ENCODE data around the gene REPIN1.

Gene REPIN1

DNA sequence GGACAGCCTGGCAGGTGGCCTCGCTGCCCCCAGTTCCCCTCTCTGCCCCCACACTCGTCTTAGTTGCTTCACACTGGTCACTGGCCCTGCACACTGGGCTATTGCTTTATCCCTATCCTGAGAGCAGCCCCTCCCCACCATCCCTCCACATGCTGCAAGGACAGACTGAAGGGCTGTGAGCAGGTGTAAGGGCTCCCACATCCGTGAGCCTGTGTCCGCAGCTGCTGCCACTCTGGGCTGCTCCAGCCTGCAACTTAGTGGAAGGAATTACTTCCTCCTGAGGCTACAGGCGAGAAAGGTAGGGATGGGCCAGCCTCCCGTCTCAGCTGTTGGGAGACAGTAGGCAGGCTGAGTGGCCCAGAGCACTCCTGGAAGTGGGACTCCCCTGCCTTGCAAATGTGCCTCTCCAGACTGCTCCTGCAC lies 31.0 kb upstream of the REPIN1 start:
- no peak for DNase-seq

DNA sequence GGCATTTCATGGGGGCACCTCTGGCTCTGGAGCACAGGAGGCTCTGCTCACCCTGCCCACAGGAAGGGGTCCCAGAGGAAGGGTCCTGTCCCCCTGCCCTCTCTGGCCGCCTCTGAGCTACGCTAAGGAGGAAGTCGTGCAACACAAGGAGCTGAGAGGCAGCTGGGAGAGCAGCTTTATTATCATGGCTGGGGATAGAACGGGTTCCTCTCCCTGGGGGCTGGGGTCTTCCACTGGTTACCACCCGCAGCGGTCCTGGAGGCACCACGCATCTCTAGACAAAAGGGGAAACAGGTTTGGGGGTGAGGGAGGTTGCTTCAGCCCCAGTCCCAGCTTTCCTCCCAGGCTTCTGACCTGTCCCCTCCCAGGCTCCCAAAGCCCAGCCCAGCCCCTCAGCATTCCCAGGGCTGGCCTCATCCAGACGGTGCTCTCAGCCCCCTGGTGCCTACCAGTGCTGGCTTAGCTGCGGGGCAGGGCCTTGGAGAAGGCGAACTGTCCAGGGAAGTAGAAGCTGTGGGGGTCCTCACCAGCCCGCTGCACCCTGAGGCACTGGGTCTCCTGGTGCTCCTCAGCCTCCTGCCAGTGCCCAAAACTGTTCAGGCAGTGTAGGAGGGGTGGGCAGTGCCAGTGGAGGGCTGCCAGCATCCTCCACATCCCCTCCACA lies 30.3 kb upstream of the REPIN1 start:
- DNase-seq: no peak

DNA sequence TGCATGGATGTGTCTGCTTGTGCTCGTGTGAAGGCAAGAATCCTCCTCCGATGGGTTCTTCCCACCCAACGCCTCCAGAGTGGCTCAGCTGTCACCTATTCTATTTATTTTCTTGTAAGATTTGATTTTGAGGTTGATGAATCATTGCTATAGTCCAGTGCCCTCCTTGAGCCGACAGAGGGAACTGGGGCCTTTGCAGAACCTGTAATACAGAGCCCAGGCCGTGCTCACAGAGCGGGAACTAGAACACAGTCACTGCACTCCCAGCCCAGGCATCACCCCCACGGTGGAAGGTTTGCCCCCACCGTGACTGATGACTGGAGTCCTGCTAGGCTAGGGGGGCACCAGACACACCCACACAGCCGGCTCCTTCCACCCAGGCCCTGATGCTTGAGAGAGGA lies 29.2 kb upstream of the REPIN1 start:
- no peak for DNase-seq

DNA sequence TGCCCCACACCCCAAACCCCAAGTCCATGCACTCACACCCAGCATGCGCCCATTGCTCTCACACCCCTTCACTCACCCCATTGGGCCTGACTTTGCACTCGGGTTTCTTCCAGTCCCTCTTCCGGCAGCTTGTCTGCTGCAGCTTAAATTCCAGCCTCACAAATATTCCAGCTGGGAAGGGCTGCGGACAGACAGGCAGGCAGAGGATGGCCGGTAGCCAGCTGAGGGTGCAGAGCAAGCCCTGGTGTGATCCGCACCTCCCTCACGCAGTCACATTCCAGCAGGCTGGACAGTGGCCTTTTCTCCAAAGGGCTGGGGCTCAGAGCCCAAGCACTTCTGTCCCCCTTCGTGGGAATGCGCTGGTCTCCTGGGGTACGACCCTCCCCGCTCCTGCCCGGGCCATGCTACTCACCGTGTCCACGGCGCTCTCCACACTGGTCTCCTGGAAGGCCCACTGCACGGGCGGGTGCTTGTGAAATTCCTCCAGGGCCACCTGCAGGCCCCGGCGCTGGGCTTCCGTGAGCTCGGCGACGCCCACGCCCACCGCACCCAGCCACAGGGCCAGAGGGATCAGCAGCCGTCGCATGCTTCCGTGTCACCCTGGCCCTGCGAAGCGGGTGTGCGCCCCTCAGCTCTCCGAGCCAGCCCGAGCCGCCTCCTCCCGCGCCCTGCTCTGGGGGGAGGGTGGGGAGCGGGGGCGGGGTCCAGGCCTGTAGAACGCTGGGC lies 28.4 kb upstream of the REPIN1 start:
- no peak for DNase-seq

DNA sequence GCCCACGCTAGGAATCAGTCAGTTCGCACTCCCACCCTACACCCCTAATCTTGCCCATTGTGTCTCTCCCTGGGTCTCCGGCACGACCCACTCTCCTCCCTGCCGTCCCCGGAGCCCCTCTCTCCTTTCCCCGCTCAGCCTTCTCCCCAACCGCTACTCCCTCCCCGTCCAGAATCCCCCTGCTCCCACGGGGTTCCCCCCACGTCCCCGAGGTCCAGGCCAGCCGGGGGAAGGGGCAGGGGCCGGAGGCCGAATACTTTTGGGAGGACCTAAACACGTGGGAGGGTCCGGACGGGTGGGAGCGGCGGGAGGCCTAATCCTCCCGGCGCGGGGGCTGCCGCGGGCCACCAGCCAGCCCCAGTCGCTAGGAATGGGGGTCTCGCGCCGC lies 27.8 kb upstream of the REPIN1 start:
- DNase-seq: no peak

DNA sequence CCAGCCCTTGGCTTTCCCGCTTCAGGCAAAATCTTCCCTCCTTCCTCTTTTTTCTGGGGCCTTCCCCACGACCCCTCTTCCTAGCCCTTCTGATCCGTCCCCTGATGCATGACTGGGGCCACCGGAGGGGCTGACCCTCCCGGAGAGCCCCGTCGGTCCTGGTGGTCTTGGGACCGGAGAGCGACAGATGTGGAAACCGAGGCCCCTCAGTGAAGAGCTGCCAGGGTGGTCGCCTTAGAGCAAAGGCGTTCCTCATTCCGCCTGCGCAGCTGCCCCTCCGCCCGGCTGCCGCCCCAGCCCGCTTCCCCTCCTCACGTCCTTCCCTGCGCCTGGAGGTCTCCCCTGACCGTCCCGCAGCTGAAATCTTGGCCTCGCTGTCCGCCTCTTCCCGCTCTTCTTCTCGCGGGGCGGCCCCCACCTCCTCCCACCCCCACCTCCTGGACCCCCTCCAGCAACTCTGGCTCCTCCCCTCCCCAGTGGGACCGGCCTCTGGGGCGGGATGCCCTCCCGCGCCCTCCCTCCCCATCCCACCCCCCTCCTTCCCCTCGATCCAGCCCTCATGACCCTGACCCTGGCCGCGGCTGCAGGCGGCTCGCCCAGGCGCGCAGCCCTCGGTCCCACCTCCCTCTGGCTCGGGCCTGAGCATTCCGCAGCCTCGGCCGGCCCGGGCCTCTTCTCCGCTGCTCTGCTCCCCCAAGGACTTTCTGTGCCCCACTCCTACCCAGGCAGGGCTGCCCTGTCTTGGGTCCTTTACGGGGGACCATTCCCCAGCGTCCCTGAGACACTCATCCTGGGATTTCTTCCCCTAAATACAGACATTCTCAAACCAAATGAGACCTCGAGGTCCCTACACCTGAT lies 27.1 kb upstream of the REPIN1 start, which contains the start of gene RARRES2:
TSS of gene RARRES2 (minus strand) at position 367 of the 858 bp plus-strand sequence. CDS start 1,020 bp downstream, outside the sequence.
- no peak for DNase-seq

DNA sequence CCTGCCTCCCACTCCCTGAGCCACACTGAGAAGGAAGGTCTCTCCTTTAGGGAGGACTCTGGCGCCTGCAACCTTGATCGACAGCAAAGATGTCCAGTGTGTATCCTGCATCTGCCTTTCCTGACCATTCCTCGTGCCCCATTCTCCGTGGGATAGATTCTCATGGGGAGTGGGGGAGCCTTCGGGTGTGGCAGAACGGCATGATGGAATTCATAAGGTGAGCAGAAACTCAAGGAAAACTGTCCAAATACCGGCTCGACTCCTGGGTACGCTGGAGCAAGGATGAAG lies 26.6 kb upstream of the REPIN1 start:
- DNase-seq: no peak

DNA sequence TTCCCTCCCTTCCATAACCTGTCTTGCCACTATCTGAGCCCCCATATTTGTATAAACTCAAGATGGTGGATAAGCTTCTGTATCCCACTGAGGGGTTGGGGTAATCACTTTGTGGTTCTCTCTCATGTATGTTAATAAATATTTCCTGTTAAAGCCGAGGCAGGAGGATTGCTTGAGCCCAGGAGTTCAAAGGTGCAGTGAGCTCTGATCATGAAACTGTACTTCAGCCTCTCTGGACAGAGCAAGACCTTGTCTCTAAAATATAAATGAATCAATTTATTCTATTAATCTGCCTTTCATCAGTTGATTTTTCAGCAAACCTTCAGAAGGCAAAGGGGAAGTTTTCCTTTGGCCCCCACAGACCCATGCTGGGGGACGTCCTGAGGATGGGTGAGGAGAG lies 25.4 kb upstream of the REPIN1 start:
- no peak for DNase-seq

DNA sequence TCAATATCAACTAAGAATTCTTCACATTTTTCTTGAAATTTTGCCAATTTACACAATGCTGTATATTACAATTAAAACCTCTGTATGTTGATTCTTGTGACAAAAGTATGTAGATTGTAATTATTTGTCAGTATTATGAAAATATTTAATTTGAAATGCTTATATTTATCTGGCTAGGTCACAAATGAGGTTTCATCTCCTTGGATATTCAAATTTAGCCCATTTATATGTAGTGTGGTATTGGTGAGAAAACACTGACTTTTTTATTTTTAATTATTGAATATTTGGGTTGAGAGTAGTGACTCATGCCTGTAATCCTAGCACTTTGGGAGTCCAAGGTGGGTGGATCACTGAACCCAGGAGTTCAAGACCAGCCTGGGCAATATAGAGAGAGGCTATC lies 24.3 kb upstream of the REPIN1 start:
- DNase-seq: no peak

DNA sequence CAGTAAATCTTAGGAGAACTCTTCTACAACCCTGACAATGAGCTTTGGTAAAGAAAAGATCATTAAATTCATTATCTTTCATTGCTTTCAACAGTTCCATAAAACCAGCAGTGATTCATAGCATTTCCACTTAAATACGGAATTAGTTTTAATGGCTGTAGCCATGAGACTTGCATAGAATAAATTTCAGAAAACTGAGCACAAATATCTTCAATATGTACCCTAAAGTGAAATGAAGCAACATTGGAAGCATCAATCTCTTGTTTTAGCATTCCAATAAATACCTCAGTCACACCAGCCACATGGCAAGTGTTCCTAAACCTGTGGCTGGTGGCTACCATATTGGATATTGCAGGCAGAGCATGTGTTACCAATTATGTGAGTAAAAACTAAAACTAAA lies 23.6 kb upstream of the REPIN1 start:
- no peak for DNase-seq

DNA sequence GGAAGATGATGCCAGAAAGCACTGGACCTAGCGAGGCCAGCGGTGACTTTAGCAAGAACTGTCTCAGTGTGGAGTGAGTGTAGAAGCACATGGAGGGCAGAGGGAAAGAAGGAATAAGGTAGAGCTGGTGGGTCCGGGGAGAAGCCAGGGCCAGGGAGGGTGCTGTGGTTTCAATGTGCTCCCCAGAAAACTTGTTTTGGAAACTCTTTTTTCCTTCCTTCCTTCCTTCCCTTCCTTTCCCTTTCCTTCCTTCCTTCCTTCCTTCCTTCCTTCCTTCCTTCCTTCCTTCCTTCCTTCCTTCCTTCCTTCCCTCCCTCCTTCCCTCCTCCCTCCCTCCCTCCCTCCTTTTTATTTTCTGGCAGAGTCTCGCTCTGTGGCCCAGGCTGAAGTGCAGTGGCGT lies 21.7 kb upstream of the REPIN1 start:
- DNase-seq: no peak

DNA sequence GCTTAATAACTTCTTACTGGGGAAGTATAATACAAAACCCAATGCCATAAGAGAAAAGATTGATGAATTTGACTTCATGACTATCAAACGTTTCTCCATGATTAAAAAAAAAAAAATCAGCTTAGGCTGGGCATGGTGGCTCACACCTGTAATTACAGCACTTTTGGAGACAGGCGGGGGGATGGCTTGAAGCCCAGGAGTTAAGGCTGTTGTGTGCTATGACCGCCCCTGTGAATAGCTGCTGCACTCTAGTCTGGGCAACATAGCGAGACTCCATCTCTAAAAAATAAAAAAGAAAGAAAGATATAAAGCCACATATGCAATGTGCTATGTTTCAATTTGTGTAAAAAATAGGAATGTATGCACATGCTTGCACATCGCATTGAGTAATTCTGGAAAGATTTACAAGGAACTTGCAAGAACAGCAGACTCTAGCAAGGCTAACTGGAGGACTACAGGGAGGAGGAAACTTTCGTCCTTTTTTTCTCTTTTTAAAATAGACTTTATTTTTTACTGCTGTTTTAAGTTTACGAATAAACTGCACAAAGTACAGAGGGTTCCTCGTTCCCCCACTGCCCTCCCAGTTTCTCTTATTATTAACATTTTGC lies 16.9 kb upstream of the REPIN1 start:
- no peak for DNase-seq

DNA sequence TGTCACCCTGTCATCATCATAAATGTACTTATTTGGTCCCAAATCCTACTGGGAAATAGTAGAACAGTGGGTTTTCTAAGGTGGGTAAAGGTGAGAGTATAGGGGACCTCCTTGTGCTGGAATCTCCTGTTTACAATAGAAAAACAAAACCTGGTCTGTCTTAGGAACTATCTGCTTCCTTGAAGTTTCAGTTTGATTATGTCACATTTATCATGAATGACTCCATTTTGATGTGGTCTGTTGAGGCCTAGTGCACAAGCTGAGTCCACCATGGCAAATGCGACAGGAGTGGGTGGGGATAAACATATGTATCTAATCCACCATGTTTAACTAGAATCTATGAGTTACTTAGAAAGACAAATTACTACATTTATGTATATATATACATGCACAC lies 13.0 kb upstream of the REPIN1 start:
- DNase-seq: no peak

DNA sequence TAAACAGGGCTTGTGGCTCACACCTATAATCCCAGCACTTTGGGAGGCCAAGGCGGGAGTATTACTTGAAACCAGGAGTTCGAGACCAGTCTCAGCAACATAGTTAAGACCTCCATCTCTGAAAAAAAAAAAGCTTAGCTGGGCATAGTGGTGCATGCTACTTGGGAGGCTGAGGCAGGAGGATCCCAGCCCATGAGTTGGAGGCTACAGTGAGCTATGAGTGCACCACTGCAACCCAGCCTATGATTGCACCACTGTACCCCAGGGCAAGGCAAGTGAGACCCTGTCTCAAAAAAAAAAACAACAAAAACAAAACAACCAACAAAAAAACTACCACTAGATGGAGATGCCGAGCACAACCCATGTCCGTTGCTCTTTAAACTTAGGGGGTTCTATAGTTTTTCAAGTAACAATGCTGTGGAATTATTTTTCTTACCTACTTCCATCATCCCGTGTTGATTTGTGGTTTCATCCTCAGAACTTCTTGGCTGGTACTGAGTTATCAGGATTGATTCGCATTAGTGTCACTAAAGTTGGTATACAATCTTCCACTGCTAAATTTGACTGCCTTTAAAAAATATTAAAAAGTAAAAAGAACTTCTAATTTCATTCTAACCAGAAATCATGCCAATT lies 12.2 kb upstream of the REPIN1 start:
- no peak for DNase-seq

DNA sequence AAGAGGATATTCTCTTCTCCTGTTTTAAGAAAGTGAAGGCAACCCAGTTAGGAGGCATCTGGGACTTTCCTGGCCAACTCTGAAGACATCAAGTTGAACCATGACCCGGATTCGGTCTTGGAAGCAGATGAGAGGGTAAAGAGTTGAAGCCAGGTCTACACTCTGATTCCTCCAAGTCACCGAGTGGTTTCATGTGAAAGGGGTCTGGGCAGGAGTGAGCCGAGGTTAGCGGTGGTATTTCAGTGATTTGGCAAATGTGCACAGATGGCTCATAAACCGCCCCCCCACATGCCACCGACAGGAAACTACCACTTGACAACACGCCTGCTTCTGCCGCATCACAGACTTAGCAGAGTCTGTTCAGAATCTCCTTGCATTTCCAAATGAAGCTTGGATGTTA lies 11.4 kb upstream of the REPIN1 start:
- DNase-seq: peak in 2 of 4 experiments; percentile 34 to 58

DNA sequence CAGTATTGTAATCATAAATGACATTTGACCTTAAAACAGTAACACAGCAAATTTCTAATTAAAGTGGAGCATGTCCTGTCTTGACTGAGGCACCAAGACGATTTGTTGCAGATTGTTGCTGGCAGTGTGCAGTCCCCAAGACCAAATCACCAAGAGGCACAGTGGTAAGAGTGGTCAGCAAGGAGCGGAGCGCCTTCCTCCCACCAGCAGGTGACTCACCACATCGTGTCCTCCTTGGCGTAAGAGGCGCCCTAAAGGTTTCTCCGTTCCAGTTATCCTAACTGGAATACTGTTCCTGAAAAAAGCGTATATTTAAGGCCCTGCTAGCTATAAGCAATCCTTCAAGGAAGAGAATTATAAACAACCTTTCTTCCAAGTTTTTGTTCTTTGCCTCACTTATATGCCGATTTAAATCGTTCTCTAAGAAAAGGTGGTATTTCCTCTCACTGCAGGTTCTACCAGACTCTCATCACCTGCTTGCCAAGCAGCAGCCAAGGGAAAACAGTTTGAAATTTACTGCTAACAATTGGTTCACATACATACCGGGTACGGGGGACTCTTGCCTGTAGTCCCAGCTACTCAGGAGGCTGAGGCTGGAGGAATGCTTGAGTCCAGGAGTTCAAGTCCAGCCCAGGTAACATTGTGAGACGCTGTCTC lies 10.7 kb upstream of the REPIN1 start:
- DNase-seq: no peak

DNA sequence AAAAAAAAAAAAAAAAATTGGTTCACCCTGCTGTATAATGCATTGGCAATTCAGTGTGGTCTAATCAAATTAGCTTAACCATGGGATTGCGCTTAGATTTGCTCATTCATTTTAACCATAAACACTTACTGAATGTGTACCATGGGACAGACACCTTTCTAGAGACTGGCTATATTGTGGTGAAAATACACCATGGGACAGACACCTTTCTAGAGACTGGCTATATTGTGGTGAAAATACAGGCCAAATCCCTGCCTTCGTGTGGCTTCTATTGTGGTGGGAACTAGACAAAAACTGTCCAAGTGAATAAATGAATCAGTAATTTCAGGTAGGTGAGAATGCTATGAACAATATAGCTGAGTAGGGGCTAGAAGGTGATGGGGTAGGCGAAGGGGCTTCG lies 10.2 kb upstream of the REPIN1 start:
- no peak for DNase-seq

DNA sequence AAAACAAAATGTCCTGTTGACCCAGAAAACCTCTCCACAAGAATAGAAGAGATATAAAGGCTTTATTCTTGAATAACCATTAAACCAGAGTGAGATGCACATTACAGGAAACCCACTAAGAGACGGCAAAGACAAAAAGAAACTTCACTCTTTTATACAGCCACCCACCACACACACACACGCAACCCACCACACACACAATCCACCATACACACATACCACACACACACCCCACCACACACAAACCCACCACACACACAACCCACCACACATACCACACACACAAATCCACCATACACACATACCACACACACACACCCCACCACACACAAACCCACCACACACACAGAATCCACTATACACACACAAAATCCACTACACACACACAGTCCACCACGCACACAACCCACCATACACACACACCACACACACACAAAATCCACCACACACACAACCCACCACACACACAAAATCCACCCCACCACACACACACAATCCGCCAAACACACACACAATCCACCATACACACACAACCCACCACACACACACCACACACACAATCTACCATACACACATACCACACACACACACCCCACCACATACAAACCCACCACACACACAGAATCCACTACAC lies 9.5 kb upstream of the REPIN1 start:
- no peak for DNase-seq

DNA sequence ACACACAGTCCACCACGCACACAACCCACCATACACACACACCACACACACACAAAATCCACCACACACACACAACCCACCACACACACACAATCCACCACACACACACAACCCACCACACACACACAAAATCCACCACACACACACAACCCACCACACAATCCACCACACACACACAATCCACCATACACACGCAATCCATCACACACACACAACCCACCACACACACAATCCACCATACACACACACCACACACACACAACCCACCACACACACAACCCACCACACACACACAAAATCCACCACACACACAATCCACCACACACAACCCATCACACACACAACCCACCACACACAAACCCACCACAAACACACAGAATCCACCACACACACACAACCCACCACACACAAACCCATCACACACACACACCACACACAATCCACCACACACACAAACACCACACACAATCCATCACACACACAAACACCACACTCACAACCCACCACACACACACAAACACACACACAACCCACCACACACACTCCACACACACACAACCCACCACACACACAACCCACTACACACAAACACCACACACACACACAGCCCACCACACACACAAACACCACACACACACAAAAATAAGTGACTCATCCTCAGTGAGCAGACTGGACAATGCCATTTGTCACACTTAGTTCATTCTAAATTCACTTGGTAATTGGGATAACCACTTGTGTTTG lies 8.8 kb upstream of the REPIN1 start:
- DNase-seq: no peak

DNA sequence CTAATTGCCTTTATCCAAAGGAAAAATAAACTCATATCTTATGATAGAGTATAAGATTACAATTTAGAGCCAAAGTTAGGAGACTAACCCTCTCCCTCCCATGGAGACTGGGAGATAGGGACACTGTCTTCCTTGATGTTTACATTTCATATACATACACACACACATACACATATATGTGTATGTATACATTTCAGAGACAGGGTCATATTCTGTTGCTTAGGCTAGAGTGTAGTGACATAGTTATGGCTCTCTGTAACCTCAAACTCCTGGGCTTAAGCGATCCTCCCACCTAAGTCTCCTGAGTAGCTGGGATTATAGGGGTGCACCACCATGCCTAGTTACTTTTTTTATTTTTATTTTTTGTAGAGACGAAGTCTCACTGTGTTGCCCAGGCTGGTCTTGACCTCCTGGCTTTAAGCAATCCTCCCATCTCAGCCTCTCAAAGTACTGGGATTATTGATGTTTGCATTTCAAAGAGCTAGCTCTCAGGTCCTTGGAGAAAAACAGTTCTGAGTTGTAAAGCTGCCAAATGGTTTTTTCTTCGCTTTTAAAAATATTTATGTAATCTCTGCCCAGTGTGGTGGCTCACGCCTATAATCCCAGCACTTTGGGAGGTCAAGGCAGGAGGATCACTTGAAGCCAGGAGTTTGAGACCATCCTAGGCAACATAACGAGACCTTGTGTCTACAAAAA lies 8.1 kb upstream of the REPIN1 start:
- no peak for DNase-seq

DNA sequence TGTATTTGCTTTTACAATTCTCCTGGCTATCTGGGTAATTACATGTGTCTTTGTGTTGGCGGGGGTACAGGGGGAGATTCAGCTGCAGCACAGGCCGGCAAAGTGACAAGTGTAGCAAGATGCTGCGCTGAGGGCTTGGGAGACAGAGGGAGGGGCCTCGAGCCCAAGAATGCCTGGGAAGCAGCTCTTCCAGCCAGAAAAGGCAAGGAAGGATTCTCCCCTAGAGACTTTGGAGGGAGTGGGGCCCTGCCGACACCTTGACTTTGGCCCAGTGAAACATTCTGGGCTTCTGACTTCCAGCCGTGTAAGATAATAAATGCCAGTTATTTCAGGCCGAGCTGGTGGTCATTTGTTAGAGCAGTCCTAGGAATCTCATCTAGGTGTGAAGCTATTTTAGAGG lies 7.2 kb upstream of the REPIN1 start:
- no peak for DNase-seq

All from activated naive CD4-positive, alpha-beta T cell (primary cell).